HG03135 (cell line): ENCODE results near the gene KRTAP10-3.
"Not testable (repeated sequence)": the region's sequence is repeated elsewhere in the genome, so short reads cannot be mapped to it uniquely, and the experiment has no call there.

Source experiments
- ATAC-seq: cut with Tn5 transposase; IDR thresholded peaks from one replicate; pipeline ENCODE4 v1.9.1; 2021; ENCODE audit warnings: mild to moderate bottlenecking, moderate library complexity; ENCODE audit not compliant: unreplicated experiment

KRTAP10-3 gene

GRCh38 chr21:44572959-44573583 is 14.5 kb upstream of the KRTAP10-3 start:
- ATAC-seq, result no peak

GRCh38 chr21:44571844-44572782 is 13.5 kb upstream of the KRTAP10-3 start:
- ATAC-seq, result no peak

- ATAC-seq, result no peak
These were observed 12.7 kb upstream of the KRTAP10-3 start for GRCh38 chr21:44571296-44571695.

- no peak for ATAC-seq
These were observed 11.4 kb upstream of the KRTAP10-3 start for GRCh38 chr21:44569861-44570517.

GRCh38 chr21:44568667-44569556 is 10.3 kb upstream of the KRTAP10-3 start:
- no peak for ATAC-seq

- ATAC-seq, result no peak
These were observed 9.7 kb upstream of the KRTAP10-3 start for GRCh38 chr21:44568261-44568660.

GRCh38 chr21:44567481-44568171 is 9.0 kb upstream of the KRTAP10-3 start:
- ATAC-seq, result no peak

- ATAC-seq, result no peak
These were observed 7.8 kb upstream of the KRTAP10-3 start for GRCh38 chr21:44566403-44566802.

- no peak for ATAC-seq
These were observed 6.4 kb upstream of the KRTAP10-3 start for GRCh38 chr21:44564886-44565598.

- no peak for ATAC-seq
These were observed 5.5 kb upstream of the KRTAP10-3 start for GRCh38 chr21:44564099-44564498.

GRCh38 chr21:44558329-44558675 is 293 bp downstream of the KRTAP10-3 start:
- ATAC-seq, result not testable (repeated sequence)

- no peak for ATAC-seq
These were observed 885 bp downstream of the KRTAP10-3 start for GRCh38 chr21:44557491-44558328.

- ATAC-seq, result no peak
These were observed 1.7 kb downstream of the KRTAP10-3 start for GRCh38 chr21:44556879-44557278.

- no peak for ATAC-seq
These were observed 3.3 kb downstream of the KRTAP10-3 start for GRCh38 chr21:44555200-44555875.

- no peak for ATAC-seq
These were observed 5.9 kb downstream of the KRTAP10-3 start for GRCh38 chr21:44552681-44553080.

GRCh38 chr21:44552136-44552535 is 6.5 kb downstream of the KRTAP10-3 start:
- ATAC-seq, result no peak

GRCh38 chr21:44551340-44551961 is 7.1 kb downstream of the KRTAP10-3 start, which contains the start of gene KRTAP10-2:
KRTAP10-2 (minus strand) TSS chr21:44551505; CDS start chr21:44551458, 47 bp downstream.
- no peak for ATAC-seq
